HG02852 (cell line): ENCODE measurements around the gene ATM.
"Not testable (repeated sequence)": the region's sequence is repeated elsewhere in the genome, so short reads cannot be mapped to it uniquely, and the experiment has no call there.

Source experiments
- ATAC-seq: cut with Tn5 transposase; IDR thresholded peaks from one replicate; pipeline ENCODE4 v1.9.1; 2021; ENCODE audit warnings: mild to moderate bottlenecking, moderate library complexity; ENCODE audit not compliant: unreplicated experiment

The ATM gene

GRCh38 chr11:108370315-108370714 lies 147.4 kb downstream of the ATM start:
- no peak for ATAC-seq

- no peak for ATAC-seq
Observed at GRCh38 chr11:108370990-108371389, 148.1 kb downstream of the ATM start.

GRCh38 chr11:108373505-108373904 lies 150.6 kb downstream of the ATM start:
- not testable (repeated sequence) for ATAC-seq

- no peak for ATAC-seq
Observed at GRCh38 chr11:108388576-108388975, 165.7 kb downstream of the ATM start.

GRCh38 chr11:108392353-108392752 lies 169.5 kb downstream of the ATM start:
- ATAC-seq = no peak

- ATAC-seq = no peak
Observed at GRCh38 chr11:108393046-108393445, 170.2 kb downstream of the ATM start.

- no peak for ATAC-seq
Observed at GRCh38 chr11:108394744-108395284, 171.9 kb downstream of the ATM start.

GRCh38 chr11:108396672-108397071 lies 173.8 kb downstream of the ATM start:
- ATAC-seq = not testable (repeated sequence)

- no peak for ATAC-seq
Observed at GRCh38 chr11:108398439-108398838, 175.6 kb downstream of the ATM start.

GRCh38 chr11:108402241-108402640 lies 179.4 kb downstream of the ATM start:
- ATAC-seq = no peak

GRCh38 chr11:108403052-108403451 lies 180.2 kb downstream of the ATM start:
- no peak for ATAC-seq

GRCh38 chr11:108405706-108406105 lies 182.8 kb downstream of the ATM start:
- ATAC-seq = no peak

GRCh38 chr11:108414958-108415357 lies 192.1 kb downstream of the ATM start:
- no peak for ATAC-seq

- not testable (repeated sequence) for ATAC-seq
Observed at GRCh38 chr11:108417551-108417950, 194.7 kb downstream of the ATM start.
